Left ventricle myocardium inferior (tissue), 1 donor: Measurements from ENCODE around the gene OR51E2. TPM values are rescaled to one million over a fixed set of nuclear protein-coding genes. Genes with fewer than 3 reads are reported as not detected.

Experiments used
- DNase-seq: peaks from one replicate; pipeline ENCODE4 v3.0.0-alpha.2; 2020
- H3K27ac ChIP-seq: fragments of 200-600 bp; replicated peaks from 2 replicates; pipeline ENCODE4 v1.8.0; 2021
- H3K27me3 ChIP-seq: fragments of 200-600 bp; 2 replicates; pipeline ENCODE4 v1.8.0; 2021; ENCODE audit warnings: low read depth
- H3K36me3 ChIP-seq: fragments of 200-600 bp; 2 replicates; pipeline ENCODE4 v1.8.0; 2021
- H3K4me1 ChIP-seq: fragments of 200-600 bp; 2 replicates; pipeline ENCODE4 v1.8.0; 2021
- H3K4me3 ChIP-seq: fragments of 200-600 bp; 2 replicates; pipeline ENCODE4 v1.8.0; 2021; ENCODE audit warnings: mild to moderate bottlenecking, moderate library complexity
- H3K9me3 ChIP-seq: fragments of 200-600 bp; replicated peaks from 2 replicates; pipeline ENCODE4 v1.8.0; 2021
- CTCF ChIP-seq: fragments of 200-600 bp; IDR thresholded peaks from 2 replicates; pipeline ENCODE4 v1.8.0; 2021; ENCODE audit warnings: antibody characterized with exemption, mild to moderate bottlenecking, borderline replicate concordance
- intact Hi-C: fragments of 100-400 bp; cut with micrococcal nuclease; formaldehyde crosslinking; loops from one replicate; pipeline ENCODE4 v1.11.0; 2022
- total RNA-seq: library from RNA; stranded (reverse); fragmentation: NEBNext Ultra II Directional; extraction: Animal tissue kit (Norgen Biotek cat#: 25700); gene quantifications from one replicate; pipeline ENCODE4 v1.2.1, GENCODE V29; 2021
- donor health status: DM: no; HTN: yes; CAD: no; lungs with severe emphysema.

The OR51E2 gene
- total RNA-seq, 1 donor from 2014 or later, result not detected

DNA sequence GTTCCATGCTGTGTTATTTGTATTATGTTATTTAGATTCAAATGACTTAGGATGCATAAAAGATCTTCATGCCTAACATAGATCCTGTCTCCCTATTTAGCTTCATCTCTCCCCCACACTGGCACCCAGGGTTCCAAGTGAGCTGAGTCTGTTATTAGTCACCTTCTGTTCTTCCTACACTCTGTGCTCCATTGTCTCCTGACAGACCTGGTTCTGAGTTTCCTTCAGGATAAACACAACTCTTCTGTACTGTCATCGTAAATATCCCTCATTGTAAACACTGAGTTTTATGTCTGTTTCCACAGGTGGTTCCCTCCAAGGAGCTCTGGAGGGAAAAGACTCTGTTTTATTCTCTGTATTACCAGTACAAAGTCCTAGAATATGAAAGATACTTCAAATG is 15.6 kb upstream of the OR51E2 start:
- Histone ChIP-seq H3K36me3 (no peaks in the 10 kb centered on the region), H3K27ac (no peak overlapping the region), H3K27me3 (no peaks in the 10 kb centered on the region), H3K9me3 (no peaks in the 10 kb centered on the region), H3K4me3 (no peak overlapping the region), H3K4me1 (no peaks in the 10 kb centered on the region)
- intact Hi-C loops, result no loop called here
- TF ChIP-seq CTCF, result no peak
- DNase-seq, result no peak

- no peak for TF ChIP-seq CTCF
- no peak overlapping the region for H3K4me3 ChIP-seq
- peaks cover 17% of the 10 kb centered on the region for H3K4me1 ChIP-seq
- H3K36me3 ChIP-seq, result no peaks in the 10 kb centered on the region
- intact Hi-C loops, result no loop called here
- DNase-seq, result no peak
- no peaks in the 10 kb centered on the region for H3K27me3 ChIP-seq
- H3K9me3 ChIP-seq, result no peaks in the 10 kb centered on the region
- H3K27ac ChIP-seq, result no peak overlapping the region
These were observed 7.2 kb upstream of the OR51E2 start for GRCh38 chr11:4704790-4705334.

GRCh38 chr11:4704054-4704789 is 6.6 kb upstream of the OR51E2 start, which contains the start of gene MMP26:
Gene MMP26, plus strand, starts transcription at chr11:4704784.
- Histone ChIP-seq H3K9me3 (no peaks in the 10 kb centered on the region), H3K4me3 (no peak within 1 kb of the TSS), H3K27me3 (no peaks in the 10 kb centered on the region), H3K27ac (no peak within 1 kb of the TSS), H3K36me3 (no peaks in the 10 kb centered on the region), H3K4me1 (peaks cover 17% of the 10 kb centered on the region)
- TF ChIP-seq CTCF, result no peak
- intact Hi-C loops, result no loop called here
- DNase-seq, result no peak

GRCh38 chr11:4700436-4700820 is 2.8 kb upstream of the OR51E2 start:
- Histone ChIP-seq H3K36me3 (no peaks in the 10 kb centered on the region), H3K27me3 (no peaks in the 10 kb centered on the region), H3K4me3 (no peak overlapping the region), H3K4me1 (peaks cover 17% of the 10 kb centered on the region), H3K9me3 (no peaks in the 10 kb centered on the region), H3K27ac (no peak overlapping the region)
- no peak for DNase-seq
- TF ChIP-seq CTCF, result no peak
- intact Hi-C loops, result no loop called here

- H3K4me3 ChIP-seq, result no peak overlapping the region
- intact Hi-C loops, result loop anchor here (10.0 kb wide), 1 partner anchor 55 kb away; the partner anchor contains the start of gene OR51E1
- no peak for TF ChIP-seq CTCF
- peaks cover 13% of the 10 kb centered on the region for H3K4me1 ChIP-seq
- no peaks in the 10 kb centered on the region for H3K27me3 ChIP-seq
- no peaks in the 10 kb centered on the region for H3K9me3 ChIP-seq
- no peaks in the 10 kb centered on the region for H3K36me3 ChIP-seq
- H3K27ac ChIP-seq, result no peak overlapping the region
- DNase-seq, result no peak
These were observed 2.2 kb upstream of the OR51E2 start for GRCh38 chr11:4699697-4700435.
